ENCODE data around the gene IRX5. TPM values are rescaled to one million over a fixed set of nuclear protein-coding genes. Genes with fewer than 3 reads are reported as not detected.

IRX5 gene
- total and polyA plus RNA-seq, 10 donors = not detected

DNA sequence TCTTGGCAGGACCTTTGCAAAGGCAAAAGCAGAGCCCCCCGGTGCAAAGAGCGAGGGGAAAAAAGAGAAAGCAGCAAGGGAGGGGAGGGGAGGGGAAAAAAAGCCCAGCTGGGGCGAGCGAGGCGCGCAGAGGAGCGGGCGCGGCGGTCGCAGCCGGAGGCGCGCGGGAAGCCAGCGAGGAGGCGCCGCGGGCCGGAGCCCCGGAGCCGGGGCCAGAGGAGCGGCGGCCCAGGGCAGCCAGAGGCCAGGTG, 129 bp downstream of the IRX5 start:
- Histone ChIP-seq H3K27me3 (replicated peaks in 1 of 7) (peaks cover 7 to 100% (median 82%) of the 10 kb centered on the region in 7 donors), H3K4me3 (peak overlapping the region; percentile 27 to 88 (median 75)), H3K4me1 (peaks cover 6 to 61% (median 45%) of the 10 kb centered on the region in 6 donors), H3K9me3 (peaks cover 0 to 14% (median 0%) of the 10 kb centered on the region in 8 donors), H3K27ac (no peak overlapping the region), H3K36me3 (no peaks in the 10 kb centered on the region)
- TF ChIP-seq CTCF (IDR thresholded peaks at IDR 0.05 in 8 of 11, conservative IDR thresholded peaks at IDR 0.05 in 3 of 11) (no peak), POLR2AphosphoS5 (IDR thresholded peaks at IDR 0.05) (no peak), POLR2A (IDR thresholded peaks at IDR 0.05) (no peak)
- 0 to 4% (median 2%) methylated on average over 18 to 24 of the region's 24 CpGs for WGBS, 5 donors
- intact Hi-C loops (cut with DNase I; ENCODE audit: low total_unique reads) = no loop called here
- no peak for DNase-seq

- Histone ChIP-seq H3K36me3 (no peaks in the 10 kb centered on the region), H3K27ac (no peak overlapping the region), H3K4me1 (peaks cover 6 to 66% (median 48%) of the 10 kb centered on the region in 6 donors), H3K27me3 (replicated peaks in 1 of 7) (peaks cover 8 to 100% (median 82%) of the 10 kb centered on the region in 7 donors), H3K4me3 (peak overlapping the region in 7 of 8 donors; percentile 70 to 88 (median 75)), H3K9me3 (peaks cover 0 to 14% (median 0%) of the 10 kb centered on the region in 8 donors)
- 5 to 8% (median 5%) methylated on average over 58 to 91 of the region's 91 CpGs for WGBS, 5 donors
- intact Hi-C loops (cut with DNase I; ENCODE audit: low total_unique reads) = no loop called here
- no peak for DNase-seq
- TF ChIP-seq POLR2AphosphoS5 (IDR thresholded peaks at IDR 0.05) (peak in 1 of 3 donors; percentile 5), CTCF (IDR thresholded peaks at IDR 0.05 in 8 of 11, conservative IDR thresholded peaks at IDR 0.05 in 3 of 11) (no peak)
Observed at GRCh38 chr16:54931120-54932014, 702 bp downstream of the IRX5 start.

DNA sequence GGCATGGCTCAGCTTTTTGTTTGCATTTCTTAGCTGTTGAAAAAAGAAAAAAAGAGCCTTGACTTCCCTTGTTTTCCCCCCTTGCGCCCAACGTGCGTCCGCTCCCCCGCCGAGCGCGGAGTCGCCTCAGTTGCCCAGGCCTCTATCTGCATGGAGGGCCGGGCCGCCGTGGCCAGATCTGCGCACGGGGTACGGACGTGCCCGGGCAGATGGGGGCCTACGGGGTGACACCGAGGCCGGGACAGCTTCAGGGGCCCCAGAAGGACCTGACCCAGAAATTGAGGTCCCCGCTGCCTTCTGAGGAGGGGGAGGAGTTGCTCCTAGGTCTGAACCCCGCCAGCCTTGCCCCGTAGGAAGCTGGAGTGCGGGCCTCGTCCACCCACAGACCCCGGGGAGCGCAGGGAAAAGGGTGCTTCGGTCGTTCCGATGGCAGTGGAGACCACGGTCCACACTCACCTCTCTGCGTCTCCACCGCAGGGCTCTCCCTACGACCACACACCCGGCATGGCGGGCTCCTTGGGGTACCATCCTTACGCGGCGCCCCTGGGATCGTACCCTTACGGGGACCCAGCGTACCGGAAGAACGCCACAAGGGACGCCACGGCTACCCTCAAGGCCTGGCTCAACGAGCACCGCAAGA, 1.5 kb downstream of the IRX5 start:
- Histone ChIP-seq H3K4me3 (peak overlapping the region in 1 of 8 donors; percentile 6), H3K4me1 (peaks cover 12 to 73% (median 56%) of the 10 kb centered on the region in 6 donors), H3K27me3 (replicated peaks in 1 of 7) (peaks cover 16 to 100% (median 82%) of the 10 kb centered on the region in 7 donors), H3K9me3 (peaks cover 0 to 14% (median 0%) of the 10 kb centered on the region in 8 donors), H3K27ac (no peak overlapping the region), H3K36me3 (no peaks in the 10 kb centered on the region)
- TF ChIP-seq CTCF (IDR thresholded peaks at IDR 0.05 in 8 of 11, conservative IDR thresholded peaks at IDR 0.05 in 3 of 11) (no peak), POLR2A (IDR thresholded peaks at IDR 0.05) (no peak), POLR2AphosphoS5 (IDR thresholded peaks at IDR 0.05) (no peak)
- DNase-seq = no peak
- WGBS, 5 donors = 9 to 20% (median 11%) methylated on average over 20 to 48 of the region's 48 CpGs
- intact Hi-C loops (cut with DNase I; ENCODE audit: low total_unique reads) = no loop called here

DNA sequence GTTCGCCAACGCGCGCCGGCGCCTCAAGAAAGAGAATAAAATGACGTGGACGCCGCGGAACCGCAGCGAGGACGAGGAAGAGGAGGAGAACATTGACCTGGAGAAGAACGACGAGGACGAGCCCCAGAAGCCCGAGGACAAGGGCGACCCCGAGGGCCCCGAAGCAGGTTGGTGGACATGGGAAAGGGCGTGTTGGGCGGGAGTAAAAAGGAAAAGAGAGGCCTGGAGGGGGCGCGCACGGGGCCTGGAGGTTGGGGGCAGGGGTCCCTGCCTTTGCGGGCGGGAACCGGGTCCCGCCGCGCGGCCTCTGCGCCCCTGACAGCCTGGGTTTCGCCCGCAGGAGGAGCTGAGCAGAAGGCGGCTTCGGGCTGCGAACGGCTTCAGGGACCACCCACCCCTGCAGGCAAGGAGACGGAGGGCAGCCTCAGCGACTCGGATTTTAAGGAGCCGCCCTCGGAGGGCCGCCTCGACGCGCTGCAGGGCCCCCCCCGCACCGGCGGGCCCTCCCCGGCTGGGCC, 2.1 kb downstream of the IRX5 start:
- peaks cover 0 to 14% (median 0%) of the 10 kb centered on the region in 8 donors for H3K9me3 ChIP-seq
- peak overlapping the region in 1 of 8 donors; percentile 15 for H3K4me3 ChIP-seq
- no peaks in the 10 kb centered on the region for H3K36me3 ChIP-seq
- no peak overlapping the region for H3K27ac ChIP-seq
- peaks cover 16 to 76% (median 58%) of the 10 kb centered on the region in 6 donors for H3K4me1 ChIP-seq
- TF ChIP-seq POLR2A (IDR thresholded peaks at IDR 0.05) (no peak), CTCF (IDR thresholded peaks at IDR 0.05 in 8 of 11, conservative IDR thresholded peaks at IDR 0.05 in 3 of 11) (no peak), POLR2AphosphoS5 (IDR thresholded peaks at IDR 0.05) (no peak)
- intact Hi-C loops (cut with DNase I; ENCODE audit: low total_unique reads) = no loop called here
- DNase-seq = no peak
- 6 to 9% (median 7%) methylated on average over 32 to 52 of the region's 52 CpGs for WGBS, 5 donors
- H3K27me3 ChIP-seq (replicated peaks in 1 of 7) = peaks cover 19 to 100% (median 82%) of the 10 kb centered on the region in 7 donors

Data from spleen (tissue), 11 donors.